ENCODE measurements around the gene PUS10.
"Not testable (repeated sequence)": the region's sequence is repeated elsewhere in the genome, so short reads cannot be mapped to it uniquely, and the experiment has no call there.

Gene PUS10

DNA sequence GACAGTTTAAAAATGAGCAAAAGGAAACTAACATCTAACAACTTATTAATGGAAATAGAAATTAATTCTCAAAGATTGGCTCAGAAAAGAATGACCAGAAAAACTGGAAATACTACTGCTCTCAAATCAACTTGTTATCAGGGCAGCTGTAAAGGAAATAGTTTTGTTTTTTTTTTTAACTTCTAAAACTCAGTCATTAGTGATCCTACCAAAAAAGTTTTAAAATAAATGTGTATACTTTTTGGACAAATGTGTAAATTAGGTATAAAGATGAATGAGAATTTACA is 52.6 kb downstream of the PUS10 start:
- DNase-seq, result no peak

GRCh38 chr2:60964651-60965498 is 53.2 kb downstream of the PUS10 start:
- no peak for DNase-seq

DNA sequence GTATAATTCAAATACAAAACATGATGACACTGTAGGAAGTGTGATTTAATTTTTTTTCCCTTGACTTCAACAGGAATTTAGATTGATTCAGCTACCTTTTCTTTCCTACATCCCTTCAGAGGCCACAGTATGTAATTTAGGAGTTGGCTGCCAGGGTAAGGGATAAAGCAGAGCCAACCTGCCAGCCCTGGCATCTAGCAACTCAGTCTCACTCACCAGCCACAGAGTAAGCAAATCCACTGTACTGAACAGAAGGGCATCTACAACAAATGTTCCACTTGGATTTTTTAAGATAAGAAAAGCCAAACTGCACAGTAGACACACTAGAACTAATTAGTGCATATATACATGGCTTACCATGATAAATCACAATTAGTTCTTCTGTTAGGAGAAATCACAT is 54.9 kb downstream of the PUS10 start:
- DNase-seq, result no peak

GRCh38 chr2:60962528-60962927 is 55.5 kb downstream of the PUS10 start:
- no peak for DNase-seq

GRCh38 chr2:60961457-60961856 is 56.6 kb downstream of the PUS10 start:
- DNase-seq, result no peak

DNA sequence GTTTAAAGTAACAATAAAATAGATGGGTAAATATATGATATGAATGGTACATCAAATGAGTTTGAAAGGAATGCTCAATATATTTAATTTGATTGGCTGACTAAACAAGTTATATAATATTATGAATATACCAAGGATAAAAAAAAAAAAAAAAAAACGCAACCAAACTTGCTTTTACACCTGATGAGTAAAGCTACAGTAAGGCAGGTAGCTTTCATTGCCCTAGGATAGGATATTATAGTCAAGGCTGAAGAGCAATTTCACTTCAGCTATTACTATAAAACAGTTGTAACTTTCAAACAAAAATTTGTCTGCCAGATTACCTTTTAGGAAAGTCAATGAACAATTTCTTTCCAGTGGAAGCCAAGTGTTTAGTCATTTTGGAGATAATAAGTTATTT is 57.3 kb downstream of the PUS10 start:
- DNase-seq, result no peak

DNA sequence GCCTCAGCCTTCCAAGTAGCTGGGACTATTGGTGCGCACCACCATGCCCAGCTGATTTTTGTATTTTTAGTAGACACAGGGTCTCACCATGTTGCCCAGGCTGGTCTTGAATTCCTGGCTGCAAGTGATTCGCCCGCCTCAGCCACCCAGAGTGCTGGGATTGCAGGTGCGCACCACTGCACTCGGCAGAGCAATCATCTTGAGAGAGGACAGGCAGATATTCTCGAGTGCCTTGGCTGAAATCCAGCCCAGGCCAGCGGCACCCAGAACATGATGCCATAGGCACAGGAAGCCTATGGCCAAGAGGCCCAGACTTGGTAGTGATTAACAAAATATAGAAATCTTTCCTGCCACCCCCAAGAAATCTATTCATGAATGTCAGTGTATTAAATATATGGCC is 58.6 kb downstream of the PUS10 start:
- no peak for DNase-seq

DNA sequence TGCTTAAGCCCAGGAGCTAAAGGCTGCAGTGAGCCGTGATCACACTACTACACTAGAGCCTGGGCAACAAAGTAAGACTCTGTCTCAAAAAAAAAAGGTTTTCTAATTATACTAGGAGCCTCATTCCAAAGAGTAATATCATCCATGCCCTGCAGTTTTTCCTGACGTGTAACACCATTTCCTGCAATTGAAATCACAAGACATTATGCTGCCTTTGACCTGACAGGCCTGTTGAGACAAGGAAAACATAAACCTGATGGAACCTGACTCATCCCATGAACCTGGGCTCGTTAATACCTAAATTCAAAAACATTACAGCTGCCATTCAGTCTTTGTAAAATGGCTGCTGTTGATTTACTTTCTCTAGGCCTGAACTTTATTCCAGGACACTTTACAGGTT is 59.3 kb downstream of the PUS10 start:
- DNase-seq, result no peak

DNA sequence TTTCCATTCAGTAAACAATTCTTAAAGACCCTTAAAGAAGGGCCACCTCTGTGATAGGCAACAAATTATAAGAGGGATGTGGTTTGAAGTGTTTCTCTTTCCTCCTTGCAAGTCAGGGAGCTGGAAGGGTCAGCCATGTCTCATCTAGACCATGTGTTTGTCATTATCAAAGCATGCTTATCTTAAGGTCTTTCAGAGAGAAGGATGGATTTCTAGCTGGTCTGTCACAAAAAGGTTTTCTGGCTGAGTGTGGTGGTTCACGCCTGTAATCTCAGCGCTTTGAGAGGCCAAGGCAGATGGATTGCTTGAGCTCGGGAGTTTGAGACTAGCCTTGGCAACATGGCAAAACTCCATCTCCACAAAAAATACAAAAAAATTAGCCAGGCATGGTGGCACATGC is 59.7 kb downstream of the PUS10 start:
- DNase-seq, result no peak

DNA sequence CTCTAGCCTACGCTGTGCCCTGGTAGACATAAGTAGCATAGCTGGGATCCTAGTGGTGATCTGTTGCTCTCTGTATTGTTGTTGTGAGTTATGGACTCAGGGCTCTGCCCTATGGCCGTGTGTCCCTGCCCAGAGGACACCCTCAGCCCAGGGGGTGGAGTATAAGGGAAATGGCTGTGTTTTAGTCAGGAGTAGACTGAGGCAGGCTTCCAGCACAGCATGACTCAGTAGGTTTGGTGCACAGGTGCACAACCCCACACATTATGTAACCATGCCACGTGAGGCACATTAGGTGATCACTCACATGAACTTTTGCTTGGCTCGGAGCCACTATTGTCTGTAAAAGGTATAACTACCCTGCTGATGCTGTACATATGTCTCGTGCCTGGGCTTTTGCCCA is 60.4 kb downstream of the PUS10 start:
- DNase-seq, result no peak

DNA sequence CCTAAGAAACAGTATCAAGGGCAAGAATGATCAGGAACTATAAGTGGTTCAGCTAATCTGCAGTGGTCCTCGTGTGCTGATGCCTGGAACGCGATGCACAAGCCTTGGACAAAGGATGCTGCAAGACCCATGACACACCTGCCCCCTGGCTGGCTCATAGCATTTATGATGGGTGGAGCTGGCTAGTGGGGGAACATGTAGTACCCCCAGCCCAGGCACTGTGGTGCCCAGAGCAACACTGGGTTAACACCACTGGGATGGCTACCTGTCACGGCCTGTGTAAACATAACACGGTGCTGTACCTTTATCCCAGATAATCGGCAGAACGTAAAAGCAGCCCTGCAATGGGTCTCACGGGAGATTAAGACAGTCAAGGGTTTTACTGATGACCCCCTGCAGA is 60.8 kb downstream of the PUS10 start:
- no peak for DNase-seq

DNA sequence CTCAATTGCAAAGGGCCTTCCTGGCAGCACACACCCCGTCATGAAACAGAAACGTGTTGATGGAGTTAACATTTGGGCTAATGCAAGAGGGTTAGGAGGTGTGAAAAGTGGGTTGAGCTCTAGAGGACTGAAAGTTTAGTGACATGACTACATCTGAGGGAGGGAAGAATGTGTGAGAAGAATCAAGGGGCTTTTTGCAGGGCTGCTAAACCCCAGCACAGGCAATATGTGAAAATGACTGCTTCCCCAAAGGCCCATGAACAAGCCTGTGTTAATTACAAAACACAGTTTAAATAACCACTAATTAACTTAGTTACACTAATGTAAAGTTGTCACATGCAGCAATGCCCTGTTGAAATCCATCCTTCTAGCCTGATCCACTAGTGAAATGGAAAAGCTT is 63.9 kb downstream of the PUS10 start:
- no peak for DNase-seq

DNA sequence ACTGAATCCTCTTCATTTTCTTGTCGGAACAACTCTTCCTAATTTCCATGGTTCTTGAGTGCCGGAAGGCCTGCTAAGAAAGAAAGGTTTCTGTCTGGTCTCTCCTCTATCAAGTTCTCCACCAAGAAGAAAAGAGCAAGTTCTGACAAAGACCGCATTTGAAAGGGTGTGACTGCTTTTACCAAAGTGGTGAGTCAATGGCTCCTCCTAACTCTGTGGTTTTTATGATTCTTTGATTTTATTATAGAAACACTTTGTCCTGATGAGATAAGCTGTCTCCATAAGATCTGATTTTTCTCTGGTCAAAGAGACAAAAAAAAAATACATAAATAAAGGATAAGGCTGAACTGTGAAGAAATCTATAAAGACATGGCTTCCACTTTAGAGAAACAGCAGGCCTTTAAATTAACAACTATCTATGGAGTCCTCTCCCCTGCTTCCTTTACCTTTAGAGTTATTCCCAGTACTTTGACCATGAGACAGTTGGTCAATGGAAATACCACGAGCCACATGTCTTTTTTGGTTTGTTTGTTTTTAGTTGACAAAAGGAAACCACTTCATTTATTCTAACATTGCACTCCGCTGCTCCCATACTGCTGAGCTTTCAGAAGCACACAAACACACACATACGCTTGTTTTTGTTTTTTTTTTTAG is 69.0 kb downstream of the PUS10 start:
- no peak for DNase-seq

DNA sequence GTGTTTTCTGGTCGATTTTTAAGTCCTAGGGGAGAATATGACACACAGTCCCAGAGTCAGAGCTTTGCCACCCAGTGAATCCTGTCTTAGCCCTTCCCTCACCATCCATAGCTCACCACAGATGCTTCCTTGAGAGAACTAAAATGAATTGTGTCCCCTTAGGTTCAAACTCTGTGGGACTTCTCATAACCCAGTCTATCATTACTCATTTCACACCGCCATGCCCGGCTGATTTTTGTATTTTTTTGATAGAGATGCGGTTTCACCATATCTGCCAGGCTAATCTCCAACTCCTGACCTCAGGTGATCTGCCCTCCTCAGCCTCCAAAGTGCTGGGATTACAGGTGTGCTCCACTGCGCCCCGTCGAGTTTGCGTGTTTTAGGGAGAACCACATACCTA is 69.9 kb downstream of the PUS10 start:
- DNase-seq, result no peak

GRCh38 chr2:60947056-60947455 is 71.0 kb downstream of the PUS10 start:
- no peak for DNase-seq

- no peak for DNase-seq
These were observed 72.7 kb downstream of the PUS10 start for GRCh38 chr2:60945341-60945740.

- no peak for DNase-seq
These were observed 78.4 kb downstream of the PUS10 start for GRCh38 chr2:60939622-60940021.

DNA sequence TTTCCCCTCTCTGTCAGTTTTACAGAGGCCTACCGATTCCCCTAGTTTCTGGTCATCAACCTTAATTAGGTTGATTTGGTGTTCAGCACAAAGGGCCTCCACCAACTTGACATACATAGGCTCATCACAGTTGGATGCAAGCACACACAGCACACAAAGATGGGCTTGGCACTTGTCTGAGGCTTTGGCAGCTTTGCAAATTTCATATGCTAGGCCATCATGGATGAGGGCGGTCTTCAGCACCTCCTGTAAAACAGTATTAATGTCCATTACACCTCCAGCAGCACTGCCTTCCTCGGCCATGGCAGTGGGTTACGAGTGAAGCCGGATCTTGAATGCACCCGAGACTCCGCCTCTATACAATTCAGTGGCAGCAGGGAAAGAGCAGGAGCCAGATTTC is 79.8 kb downstream of the PUS10 start:
- DNase-seq, result no peak

DNA sequence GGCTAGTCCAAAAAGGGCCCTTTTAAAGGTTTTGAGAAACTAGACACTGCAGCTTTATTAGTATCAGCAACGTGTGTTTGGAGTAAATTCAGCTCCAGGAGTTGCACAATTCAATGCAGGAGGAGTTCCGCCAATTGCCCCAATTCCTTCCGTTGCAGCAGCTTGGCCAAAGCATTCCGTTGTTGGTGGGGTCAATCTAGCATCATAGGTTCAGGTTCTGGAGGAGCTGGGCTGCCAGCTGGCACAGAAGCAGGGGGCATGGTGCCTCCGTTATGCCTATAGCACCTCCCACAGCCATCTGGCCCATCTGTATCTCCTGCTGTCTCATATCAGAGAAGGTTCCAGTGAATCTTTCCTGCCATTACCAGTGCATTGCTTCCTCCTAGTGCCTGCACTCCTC is 81.3 kb downstream of the PUS10 start:
- no peak for DNase-seq

GRCh38 chr2:60934165-60934722 is 83.8 kb downstream of the PUS10 start:
- DNase-seq, result no peak

GRCh38 chr2:60932954-60933353 is 85.1 kb downstream of the PUS10 start:
- DNase-seq, result no peak

- DNase-seq, result not testable (repeated sequence)
These were observed 86.0 kb downstream of the PUS10 start for GRCh38 chr2:60932061-60932460.

GRCh38 chr2:60926741-60927552 is 91.1 kb downstream of the PUS10 start:
- DNase-seq, result no peak
